ENCODE measurements around the gene SERPINB5.

DNA sequence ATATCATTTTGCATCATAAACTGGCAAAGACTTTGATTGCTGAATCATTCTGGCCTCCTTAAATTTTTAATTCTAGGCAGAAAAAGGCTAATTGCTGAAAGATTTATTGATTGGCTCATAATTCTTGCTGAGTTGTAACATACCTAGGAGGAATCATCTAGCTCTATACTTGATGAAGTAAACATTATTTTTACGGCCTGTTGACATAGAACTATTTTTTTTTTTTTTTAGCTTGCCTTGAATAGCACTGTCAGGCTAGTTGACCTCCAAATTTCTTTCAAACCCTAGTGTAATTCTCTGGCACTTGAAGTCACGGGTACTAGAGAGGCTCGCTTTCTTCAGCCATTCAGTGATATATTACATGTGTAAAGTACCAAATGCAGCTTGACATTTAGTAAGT, 68.2 kb downstream of the SERPINB5 start:
- no peak for TF ChIP-seq CTCF (IDR thresholded peaks at IDR 0.05; ENCODE audit: low read depth, low read length, poor library complexity, severe bottlenecking)
- no peak for TF ChIP-seq EZH2phosphoT487 (IDR thresholded peaks at IDR 0.05; ENCODE audit: borderline replicate concordance, low read length)

Measured in DOHH2 (cell line).